Activated CD8-positive, alpha-beta memory T cell treated with anti-CD3 and anti-CD28 coated beads, Interleukin-2, amount 10 ng/mL, durations not matched to agents 7 days and 5 days (primary cell): ENCODE results near the gene ACOT7. TPM values are rescaled to one million over a fixed set of nuclear protein-coding genes. Genes with fewer than 3 reads are reported as not detected.
A peak's percentile ranks its signal among the peaks of the same experiment; 100 is the strongest.
"Not testable (repeated sequence)": the region's sequence is repeated elsewhere in the genome, so short reads cannot be mapped to it uniquely, and the experiment has no call there.

ENCODE experiments used
- ATAC-seq: fragments of 150-1000 bp; cut with Tn5 transposase; one replicate; pipeline ENCODE4 v1.10.0; 2021; ENCODE audit warnings: moderate library complexity
- CTCF ChIA-PET: fragments of 350-600 bp; sonication (Branson Sonifier 250); formaldehyde crosslinking; loops from one replicate; lab custom pipeline; 2021; ENCODE audit warnings: antibody characterized with exemption; lab: Charles Lee
- DNase-seq: peaks from one replicate; pipeline ENCODE4 v3.0.0-alpha.2; 2020
- H3K27ac Mint-ChIP-seq: one replicate; pipeline ENCODE4 v1.8.0; 2021; ENCODE audit warnings: mild to moderate bottlenecking, mixed read lengths
- H3K27me3 Mint-ChIP-seq: one replicate; pipeline ENCODE4 v1.8.0; 2021; ENCODE audit warnings: mixed read lengths
- H3K36me3 Mint-ChIP-seq: one replicate; pipeline ENCODE4 v1.8.0; 2021; ENCODE audit warnings: mild to moderate bottlenecking, mixed read lengths
- H3K4me1 Mint-ChIP-seq: one replicate; pipeline ENCODE4 v1.8.0; 2021; ENCODE audit warnings: mixed read lengths
- H3K4me3 Mint-ChIP-seq: one replicate; pipeline ENCODE4 v1.8.0; 2021; ENCODE audit warnings: mild to moderate bottlenecking, moderate library complexity, mixed read lengths
- H3K9me3 Mint-ChIP-seq: one replicate; pipeline ENCODE4 v1.8.0; 2022; ENCODE audit warnings: low read depth, mixed read lengths
- total RNA-seq, 2 experiments: library from RNA; stranded (reverse); gene quantifications; one replicate each; pipeline ENCODE4 v1.2.3, GENCODE V29; 2021

ACOT7 gene
- total RNA-seq, 2 experiments from 2014 or later: 81.3 to 87.0 TPM

DNA sequence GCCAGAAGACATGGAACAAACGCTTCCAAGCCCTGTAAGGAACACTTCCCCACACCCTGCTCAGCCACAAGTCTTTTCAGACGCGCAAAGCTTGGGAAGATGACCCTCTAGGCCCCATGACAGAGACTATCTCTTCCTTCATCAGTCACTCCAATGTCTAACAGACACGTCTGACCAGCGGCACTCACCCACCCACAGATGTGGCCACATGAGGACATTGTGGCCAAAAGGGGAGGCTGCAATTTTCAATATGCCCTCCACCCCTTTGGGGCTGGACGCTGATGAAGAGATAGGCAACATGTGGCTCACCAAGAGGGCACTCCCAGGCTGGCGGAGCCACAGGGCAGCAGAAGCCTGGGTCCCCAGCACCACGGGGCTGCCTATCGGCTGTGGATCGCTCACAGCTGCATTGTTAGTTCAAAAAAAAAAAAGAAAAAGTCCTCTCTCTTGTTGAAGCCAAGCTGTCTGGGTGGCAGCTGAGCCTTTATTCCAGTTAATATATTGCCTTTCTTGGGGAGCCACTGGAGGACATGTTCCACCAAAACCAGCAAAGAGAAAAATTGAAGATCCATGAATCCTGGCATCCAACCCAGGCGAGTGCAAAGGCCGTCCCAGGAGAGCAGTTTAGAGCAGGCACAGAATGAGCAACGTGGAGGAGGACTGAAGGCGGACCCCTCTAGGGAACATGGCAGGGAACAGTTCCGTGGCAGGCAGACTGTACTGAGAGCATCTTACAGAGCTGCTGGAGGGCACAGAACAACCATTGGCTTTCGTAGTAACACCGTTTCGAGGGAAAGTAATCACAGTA lies 80.0 kb downstream of the ACOT7 start:
- ATAC-seq: no peak
- H3K4me3 Mint-ChIP-seq: no peak overlapping the region
- CTCF ChIA-PET: no interaction called here
- H3K27me3 Mint-ChIP-seq: no peaks in the 10 kb centered on the region
- H3K27ac Mint-ChIP-seq: no peak overlapping the region
- no peaks in the 10 kb centered on the region for H3K9me3 Mint-ChIP-seq
- DNase-seq: no peak
- H3K36me3 Mint-ChIP-seq: peaks cover 14% of the 10 kb centered on the region
- no peaks in the 10 kb centered on the region for H3K4me1 Mint-ChIP-seq

DNA sequence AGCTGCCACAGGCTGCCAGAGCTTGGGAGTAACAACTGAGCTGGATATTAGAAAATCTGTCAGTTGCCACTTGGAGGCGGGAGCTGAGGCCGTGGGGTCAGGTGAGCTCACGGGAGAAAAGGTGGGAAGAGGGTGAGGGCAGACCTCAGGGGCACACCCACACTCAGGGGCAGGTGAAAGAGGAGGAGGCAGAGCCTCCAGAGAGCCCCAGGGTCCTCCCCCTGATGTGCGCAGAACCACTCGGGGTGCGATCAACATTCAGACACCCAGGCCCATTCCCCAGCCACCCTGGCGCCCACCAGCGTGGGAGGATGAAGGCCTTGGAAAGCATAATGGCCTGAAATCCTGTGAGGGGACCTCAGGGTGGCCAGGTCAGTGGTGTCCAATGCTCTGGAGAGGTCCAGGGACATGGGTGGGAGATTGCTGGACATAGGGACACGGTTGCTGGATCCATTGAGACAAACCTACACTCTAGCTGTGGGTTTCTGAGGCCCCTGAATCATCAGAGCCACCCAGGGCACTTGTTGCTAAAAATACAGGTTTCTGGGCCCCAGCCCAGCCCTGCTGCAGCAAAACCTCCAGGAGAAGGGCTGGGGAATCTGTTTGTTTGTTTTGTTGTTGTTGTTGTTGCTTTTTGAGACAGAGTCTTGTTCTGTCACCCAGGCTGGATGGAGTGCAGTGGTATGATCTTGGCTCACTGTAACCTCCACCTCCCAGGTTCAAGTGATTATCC lies 83.3 kb downstream of the ACOT7 start:
- ATAC-seq (no peak), DNase-seq (no peak)
- no peak overlapping the region for H3K4me3 Mint-ChIP-seq
- CTCF ChIA-PET: no interaction called here
- peaks cover 29% of the 10 kb centered on the region for H3K36me3 Mint-ChIP-seq
- H3K27ac Mint-ChIP-seq: no peak overlapping the region
- no peaks in the 10 kb centered on the region for H3K4me1 Mint-ChIP-seq
- peaks cover 12% of the 10 kb centered on the region for H3K9me3 Mint-ChIP-seq
- no peaks in the 10 kb centered on the region for H3K27me3 Mint-ChIP-seq

- H3K4me3 Mint-ChIP-seq: no peak overlapping the region
- H3K9me3 Mint-ChIP-seq: peaks cover 12% of the 10 kb centered on the region
- no peaks in the 10 kb centered on the region for H3K4me1 Mint-ChIP-seq
- CTCF ChIA-PET: no interaction called here
- ATAC-seq (no peak), DNase-seq (no peak)
- peaks cover 29% of the 10 kb centered on the region for H3K36me3 Mint-ChIP-seq
- no peaks in the 10 kb centered on the region for H3K27me3 Mint-ChIP-seq
- H3K27ac Mint-ChIP-seq: no peak overlapping the region
Observed at GRCh38 chr1:6309564-6309963, 84.0 kb downstream of the ACOT7 start.

DNA sequence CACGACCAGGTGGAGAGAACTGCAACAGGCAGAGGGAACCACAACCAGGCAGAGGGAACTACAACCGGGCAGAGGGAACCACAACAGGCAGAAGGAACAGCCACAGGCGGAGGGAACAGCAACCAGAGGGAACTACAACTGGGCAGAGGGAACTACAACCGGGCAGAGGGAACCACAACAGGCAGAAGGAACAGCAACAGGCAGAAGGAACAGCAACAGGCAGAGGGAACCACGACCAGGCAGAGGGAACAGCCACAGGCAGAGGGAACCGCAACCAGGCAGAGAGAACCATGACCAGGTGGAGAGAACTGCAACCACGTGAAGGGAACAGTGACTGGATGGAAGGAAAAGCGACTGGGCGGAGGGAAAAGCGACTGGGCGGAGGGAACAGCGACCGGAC lies 85.1 kb downstream of the ACOT7 start:
- Mint-ChIP-seq H3K9me3 (peaks cover 12% of the 10 kb centered on the region), H3K4me1 (no peaks in the 10 kb centered on the region), H3K27ac (no peak overlapping the region), H3K4me3 (no peak overlapping the region), H3K27me3 (no peaks in the 10 kb centered on the region), H3K36me3 (peaks cover 29% of the 10 kb centered on the region)
- no peak for ATAC-seq
- CTCF ChIA-PET: no interaction called here
- DNase-seq: no peak

GRCh38 chr1:6307682-6308081 lies 85.9 kb downstream of the ACOT7 start:
- H3K4me1 Mint-ChIP-seq, ATAC-seq, CTCF ChIA-PET, H3K4me3 Mint-ChIP-seq, H3K27me3 Mint-ChIP-seq, DNase-seq: not testable (repeated sequence)
- peak overlapping the region; percentile 15 for H3K27ac Mint-ChIP-seq
- H3K9me3 Mint-ChIP-seq: peaks cover 12% of the 10 kb centered on the region
- peaks cover 29% of the 10 kb centered on the region for H3K36me3 Mint-ChIP-seq

DNA sequence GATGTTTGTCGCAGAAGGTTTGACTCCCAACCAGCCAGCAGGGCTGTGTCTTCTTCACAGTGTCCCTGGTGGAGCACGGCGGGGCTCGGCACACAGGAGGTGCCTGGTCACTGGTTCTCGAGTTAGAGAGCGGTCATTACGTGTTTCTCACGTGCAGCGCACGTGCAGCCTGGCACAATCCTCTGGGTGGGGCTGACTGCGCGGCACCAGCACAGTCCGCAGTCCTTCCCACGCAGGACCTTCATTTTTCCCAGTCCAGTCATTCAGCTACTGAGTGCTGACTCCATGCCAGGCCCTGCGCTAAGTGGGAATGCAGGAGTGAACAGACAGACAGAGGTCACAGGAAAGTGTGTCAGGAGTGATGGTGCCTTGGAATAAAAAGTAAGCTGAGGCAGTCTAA lies 86.5 kb downstream of the ACOT7 start:
- Mint-ChIP-seq H3K36me3 (peaks cover 29% of the 10 kb centered on the region), H3K27ac (no peak overlapping the region), H3K4me1 (no peaks in the 10 kb centered on the region), H3K9me3 (peaks cover 12% of the 10 kb centered on the region), H3K27me3 (no peaks in the 10 kb centered on the region), H3K4me3 (no peak overlapping the region)
- no peak for ATAC-seq
- DNase-seq: no peak
- CTCF ChIA-PET: no interaction called here

DNA sequence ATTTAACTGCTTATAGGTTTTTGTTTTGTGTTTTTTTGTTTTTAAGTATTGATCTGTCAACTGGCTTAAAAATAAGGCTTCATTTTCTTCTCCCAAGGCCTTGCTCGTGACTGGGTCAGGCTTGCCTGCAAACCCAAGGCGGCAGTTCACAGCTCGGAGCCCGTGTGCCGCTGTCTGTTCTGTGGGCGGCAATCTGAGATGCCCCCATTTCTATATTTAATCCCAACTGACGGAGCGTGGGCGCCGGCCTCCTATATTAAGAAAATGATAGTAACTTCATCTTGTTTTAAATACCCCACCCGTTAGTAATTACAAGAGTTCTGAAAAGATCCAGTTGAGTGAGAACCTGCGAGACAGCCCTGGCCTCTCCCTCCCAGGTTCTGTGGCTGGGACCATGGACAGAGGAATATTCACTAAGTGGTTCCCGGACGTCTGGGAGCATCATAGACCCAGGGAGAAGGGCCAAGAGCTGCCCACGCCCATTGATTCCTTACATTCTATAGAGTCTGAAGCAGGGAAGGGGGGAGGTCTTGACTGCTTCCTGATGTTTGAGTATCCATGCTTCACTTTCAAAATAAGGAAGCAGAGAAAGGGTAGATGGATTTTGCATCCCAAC lies 90.1 kb downstream of the ACOT7 start:
- H3K27ac Mint-ChIP-seq: no peak overlapping the region
- H3K27me3 Mint-ChIP-seq: no peaks in the 10 kb centered on the region
- DNase-seq: no peak
- no peaks in the 10 kb centered on the region for H3K4me1 Mint-ChIP-seq
- no peak overlapping the region for H3K4me3 Mint-ChIP-seq
- CTCF ChIA-PET: no interaction called here
- H3K9me3 Mint-ChIP-seq: peaks cover 12% of the 10 kb centered on the region
- ATAC-seq: no peak
- peaks cover 20% of the 10 kb centered on the region for H3K36me3 Mint-ChIP-seq

- Mint-ChIP-seq H3K36me3 (peaks cover 13% of the 10 kb centered on the region), H3K4me1 (no peaks in the 10 kb centered on the region), H3K27me3 (no peaks in the 10 kb centered on the region), H3K4me3 (no peak overlapping the region), H3K9me3 (peaks cover 2% of the 10 kb centered on the region), H3K27ac (no peak overlapping the region)
- ATAC-seq (no peak), DNase-seq (no peak)
- CTCF ChIA-PET: no interaction called here
Observed at GRCh38 chr1:6302568-6302967, 91.0 kb downstream of the ACOT7 start.

DNA sequence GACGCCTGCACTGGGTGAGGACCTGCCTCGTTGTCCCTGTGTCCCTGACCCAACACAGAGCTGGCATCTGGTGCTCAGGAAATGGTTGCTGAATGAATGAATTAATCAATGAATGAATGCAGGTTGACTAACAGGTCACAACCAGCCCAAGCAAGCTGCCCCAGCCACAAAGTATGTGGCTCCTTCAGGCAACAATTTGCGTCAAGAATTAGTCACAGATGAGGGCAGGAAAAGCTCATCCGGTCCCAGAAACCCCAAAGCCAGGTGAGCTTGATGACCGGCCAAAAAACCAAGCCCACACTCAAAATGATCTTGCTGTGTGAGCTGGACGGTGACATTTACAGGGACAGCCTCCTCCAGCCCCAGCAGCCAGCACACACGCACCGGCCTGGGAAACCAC lies 92.0 kb downstream of the ACOT7 start:
- Mint-ChIP-seq H3K36me3 (peaks cover 2% of the 10 kb centered on the region), H3K9me3 (no peaks in the 10 kb centered on the region), H3K4me3 (no peak overlapping the region), H3K27ac (no peak overlapping the region), H3K27me3 (no peaks in the 10 kb centered on the region), H3K4me1 (no peaks in the 10 kb centered on the region)
- DNase-seq (no peak), ATAC-seq (no peak)
- CTCF ChIA-PET: no interaction called here

- Mint-ChIP-seq H3K36me3 (no peaks in the 10 kb centered on the region), H3K9me3 (no peaks in the 10 kb centered on the region), H3K27ac (no peak overlapping the region), H3K4me3 (no peak overlapping the region), H3K27me3 (no peaks in the 10 kb centered on the region), H3K4me1 (no peaks in the 10 kb centered on the region)
- DNase-seq: no peak
- CTCF ChIA-PET: interaction anchor here (0.6 to 1.5 kb wide), 4 partner anchors 54 to 1543 kb away, joined by 3 to 6 read pairs (median 3); no protein-coding TSS in a partner anchor
- ATAC-seq: no peak
Observed at GRCh38 chr1:6300342-6301048, 93.1 kb downstream of the ACOT7 start.

DNA sequence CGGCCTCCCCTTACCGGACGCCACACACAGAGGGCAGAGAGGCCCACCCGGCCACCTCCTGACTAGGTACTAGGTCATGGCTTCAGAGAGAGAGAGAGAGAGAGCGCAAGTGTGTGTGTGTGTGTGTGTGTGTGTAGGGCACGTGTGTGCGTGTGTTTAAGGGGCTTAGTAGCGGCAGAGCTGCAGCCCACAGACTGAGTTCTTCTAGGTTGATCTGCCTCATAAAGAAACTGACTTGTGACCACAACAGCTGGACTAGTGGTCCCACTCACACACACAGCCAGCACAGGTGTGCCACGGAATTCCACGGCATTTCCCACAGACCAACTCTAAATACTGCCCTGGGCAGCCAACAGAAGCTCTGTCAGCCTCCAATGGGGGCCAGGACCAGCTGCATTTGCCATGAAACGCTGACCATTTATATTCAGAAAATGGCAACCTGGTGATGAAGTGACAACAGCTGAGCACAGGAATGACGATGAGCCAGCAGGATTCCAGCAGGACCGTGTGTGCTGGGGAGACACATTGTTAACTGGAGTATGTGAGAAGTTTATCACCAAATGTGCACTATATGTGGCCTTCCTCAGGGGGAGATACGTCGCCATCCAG lies 93.9 kb downstream of the ACOT7 start:
- Mint-ChIP-seq H3K9me3 (no peaks in the 10 kb centered on the region), H3K4me1 (peaks cover 3% of the 10 kb centered on the region), H3K4me3 (no peak overlapping the region), H3K36me3 (no peaks in the 10 kb centered on the region), H3K27me3 (no peaks in the 10 kb centered on the region), H3K27ac (no peak overlapping the region)
- CTCF ChIA-PET: interaction anchor here (0.6 to 1.5 kb wide), 4 partner anchors 53 to 1544 kb away, joined by 3 to 6 read pairs (median 3); no protein-coding TSS in a partner anchor
- no peak for DNase-seq
- ATAC-seq: no peak

GRCh38 chr1:6298940-6299465 lies 94.6 kb downstream of the ACOT7 start:
- DNase-seq: no peak
- Mint-ChIP-seq H3K4me1 (peaks cover 7% of the 10 kb centered on the region), H3K4me3 (no peak overlapping the region), H3K27ac (no peak overlapping the region), H3K36me3 (peaks cover 3% of the 10 kb centered on the region), H3K9me3 (no peaks in the 10 kb centered on the region), H3K27me3 (no peaks in the 10 kb centered on the region)
- ATAC-seq: no peak
- CTCF ChIA-PET: interaction anchor here (1.4 kb wide), 1 partner anchor 139 kb away, joined by 3 read pairs; no protein-coding TSS in a partner anchor
